ENCODE measurements around the gene EPM2AIP1. TPM values are rescaled to one million over a fixed set of nuclear protein-coding genes. Genes with fewer than 3 reads are reported as not detected.

Gene EPM2AIP1
- total and polyA plus RNA-seq, 9 of the 15 experiments (the other 6 are each of a cell fraction or from before 2014, with no cell fraction given) = 6.7 to 44.8 (median 25.2) TPM

- TF ChIP-seq ETV5 (CRISPR knock-in tag; IDR thresholded peaks at IDR 0.05; ENCODE audit: low read depth) = no peak
- no peak for TF ChIP-seq JUND (IDR thresholded peaks at IDR 0.05; ENCODE audit: borderline replicate concordance, low read depth, low read length)
- 0 out of 3 replicates have a peak, but pooled peaks have one; percentile 17 for TF ChIP-seq JUND (tag; IDR thresholded peaks at IDR 0.05; ENCODE audit: borderline replicate concordance, low read depth, low read length)
- TF ChIP-seq ZNF24 (IDR thresholded peaks at IDR 0.05) = peak; percentile 98
- TF ChIP-seq, protein P1, sequence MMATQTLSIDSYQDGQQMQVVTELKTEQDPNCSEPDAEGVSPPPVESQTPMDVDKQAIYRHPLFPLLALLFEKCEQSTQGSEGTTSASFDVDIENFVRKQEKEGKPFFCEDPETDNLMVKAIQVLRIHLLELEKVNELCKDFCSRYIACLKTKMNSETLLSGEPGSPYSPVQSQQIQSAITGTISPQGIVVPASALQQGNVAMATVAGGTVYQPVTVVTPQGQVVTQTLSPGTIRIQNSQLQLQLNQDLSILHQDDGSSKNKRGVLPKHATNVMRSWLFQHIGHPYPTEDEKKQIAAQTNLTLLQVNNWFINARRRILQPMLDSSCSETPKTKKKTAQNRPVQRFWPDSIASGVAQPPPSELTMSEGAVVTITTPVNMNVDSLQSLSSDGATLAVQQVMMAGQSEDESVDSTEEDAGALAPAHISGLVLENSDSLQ (IDR thresholded peaks at IDR 0.05) = no peak
- no peak for TF ChIP-seq NR4A1 (CRISPR knock-in tag; IDR thresholded peaks at IDR 0.05)
- TF ChIP-seq NR4A1 (tag; IDR thresholded peaks at IDR 0.05) = no peak
- TF ChIP-seq SOX6 (IDR thresholded peaks at IDR 0.05) = 0 out of 2 replicates have a peak, but pooled peaks have one; percentile 37
- TF ChIP-seq KLF1 (tag; IDR thresholded peaks at IDR 0.05) = no peak
- TF ChIP-seq ZNF408 (CRISPR knock-in tag; IDR thresholded peaks at IDR 0.05; ENCODE audit: low read depth) = no peak
- no peak for TF ChIP-seq BRD4 (IDR thresholded peaks at IDR 0.05)
- TF ChIP-seq NCOR1 (IDR thresholded peaks at IDR 0.05) = peak; percentile 64
- TF ChIP-seq POLR2AphosphoS5 (IDR thresholded peaks at IDR 0.05; ENCODE audit: control insufficient read depth, insufficient read depth, low read depth, low read length) = peak; percentile 81
- peak; percentile 53; the same call in 1 of the 2 replicates for TF ChIP-seq DPF2 (IDR thresholded peaks at IDR 0.05)
- TF ChIP-seq ZFPM2 (CRISPR knock-in tag; IDR thresholded peaks at IDR 0.05) = no peak
- peak; percentile 84 for TF ChIP-seq TFAP4 (CRISPR knock-in tag; IDR thresholded peaks at IDR 0.05; ENCODE audit: borderline replicate concordance)
- TF ChIP-seq TCF3 (CRISPR knock-in tag; IDR thresholded peaks at IDR 0.05) = peak; percentile 77
- TF ChIP-seq, protein P2, sequence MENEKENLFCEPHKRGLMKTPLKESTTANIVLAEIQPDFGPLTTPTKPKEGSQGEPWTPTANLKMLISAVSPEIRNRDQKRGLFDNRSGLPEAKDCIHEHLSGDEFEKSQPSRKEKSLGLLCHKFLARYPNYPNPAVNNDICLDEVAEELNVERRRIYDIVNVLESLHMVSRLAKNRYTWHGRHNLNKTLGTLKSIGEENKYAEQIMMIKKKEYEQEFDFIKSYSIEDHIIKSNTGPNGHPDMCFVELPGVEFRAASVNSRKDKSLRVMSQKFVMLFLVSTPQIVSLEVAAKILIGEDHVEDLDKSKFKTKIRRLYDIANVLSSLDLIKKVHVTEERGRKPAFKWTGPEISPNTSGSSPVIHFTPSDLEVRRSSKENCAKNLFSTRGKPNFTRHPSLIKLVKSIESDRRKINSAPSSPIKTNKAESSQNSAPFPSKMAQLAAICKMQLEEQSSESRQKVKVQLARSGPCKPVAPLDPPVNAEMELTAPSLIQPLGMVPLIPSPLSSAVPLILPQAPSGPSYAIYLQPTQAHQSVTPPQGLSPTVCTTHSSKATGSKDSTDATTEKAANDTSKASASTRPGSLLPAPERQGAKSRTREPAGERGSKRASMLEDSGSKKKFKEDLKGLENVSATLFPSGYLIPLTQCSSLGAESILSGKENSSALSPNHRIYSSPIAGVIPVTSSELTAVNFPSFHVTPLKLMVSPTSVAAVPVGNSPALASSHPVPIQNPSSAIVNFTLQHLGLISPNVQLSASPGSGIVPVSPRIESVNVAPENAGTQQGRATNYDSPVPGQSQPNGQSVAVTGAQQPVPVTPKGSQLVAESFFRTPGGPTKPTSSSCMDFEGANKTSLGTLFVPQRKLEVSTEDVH (IDR thresholded peaks at IDR 0.05; ENCODE audit: low read depth, partially characterized antibody) = no peak
- peak; percentile 43; the same call in 1 of the 2 replicates for TF ChIP-seq PML (IDR thresholded peaks at IDR 0.05; ENCODE audit: low read length)
- TF ChIP-seq TRIM28 (IDR thresholded peaks at IDR 0.05) = peak; percentile 71; the same call in 1 of the 2 replicates
- TF ChIP-seq RBM22 (IDR thresholded peaks at IDR 0.05; ENCODE audit: low read depth, low read length, poor library complexity, severe bottlenecking) = no peak
- TF ChIP-seq CC2D1A (IDR thresholded peaks at IDR 0.05) = peak; percentile 48; the same call in 1 of the 2 replicates
- TF ChIP-seq ZNF146 (CRISPR knock-in tag; IDR thresholded peaks at IDR 0.05; ENCODE audit: unreplicated experiment) = no peak
- peak; percentile 65; the same call in 1 of the 2 replicates for TF ChIP-seq TEAD4 (IDR thresholded peaks at IDR 0.05; ENCODE audit: low read length)
- no peak for TF ChIP-seq TEAD4 (CRISPR knock-in tag; IDR thresholded peaks at IDR 0.05; ENCODE audit: borderline replicate concordance)
- peak; percentile 43 to 68; a peak in 3 of 4 replicates for TF ChIP-seq TRIM24 (IDR thresholded peaks at IDR 0.05)
- no peak for TF ChIP-seq NFE2 (IDR thresholded peaks at IDR 0.05; ENCODE audit: low read depth)
- no peak for TF ChIP-seq ZNF239 (CRISPR knock-in tag; IDR thresholded peaks at IDR 0.05)
- peak; percentile 99 for TF ChIP-seq NFIC (IDR thresholded peaks at IDR 0.05)
- TF ChIP-seq MYNN (IDR thresholded peaks at IDR 0.05) = 0 out of 2 replicates have a peak, but pooled peaks have one; percentile 6
- TF ChIP-seq MYNN (CRISPR knock-in tag; IDR thresholded peaks at IDR 0.05) = no peak
Observed at GRCh38 chr3:37028329-37028728, 35.4 kb upstream of the EPM2AIP1 start (continued).
